GM12878 (cell line): ENCODE results near the gene MAML3. TPM values are rescaled to one million over a fixed set of nuclear protein-coding genes. Genes with fewer than 3 reads are reported as not detected.

Experiments used
- ATAC-seq: fragments of 200-7000 bp; cut with Tn5 transposase; 3 replicates; pipeline ENCODE4 v1.9.1; 2020; ENCODE audit warnings: mild to moderate bottlenecking, moderate library complexity
- BruUV-seq: library from RNA; stranded (reverse); fragments of 400-500 nt; replicated peaks from 2 replicates; lab custom pipeline; 2021; lab: Mats Ljungman, UMichigan
- CTCF ChIA-PET: fragments of 300-600 bp; sonication (Branson Sonifier 250); formaldehyde crosslinking; extraction: SDS; loops from one replicate; lab custom pipeline; 2021; ENCODE audit warnings: inconsistent platforms; lab: Yijun Ruan, JAX
- POLR2A ChIA-PET: fragments of 350-600 bp; formaldehyde crosslinking; extraction: SDS; loops from one replicate; lab custom pipeline; 2021; ENCODE audit warnings: inconsistent platforms; lab: Charles Lee
- RAD21 ChIA-PET: fragments of 300-600 bp; sonication (Branson Sonifier 250); formaldehyde crosslinking; loops from one replicate; lab custom pipeline; 2023; ENCODE audit warnings: antibody characterized with exemption; ENCODE audit not compliant: unreplicated experiment; lab: Charles Lee
- SMC1A ChIA-PET: fragments of 300-600 bp; sonication (Branson Sonifier 250); formaldehyde crosslinking; loops from one replicate; lab custom pipeline; 2023; ENCODE audit not compliant: unreplicated experiment, uncharacterized antibody; lab: Charles Lee
- DNase-seq: peaks from one replicate; pipeline ENCODE4 v3.0.0-alpha.2; 2011; ENCODE audit warnings: low read depth, low spot score
- FAIRE-seq: peaks from 3 replicates; lab custom pipeline; 2011; peaks lifted over from hg19 to GRCh38; lab: Jason Lieb, UNC
- H2AFZ ChIP-seq: 2 replicates; pipeline ENCODE4 v1.6.0; 2011; ENCODE audit warnings: low read depth, low read length, control low read depth; ENCODE audit not compliant: control insufficient read depth
- H3K27ac ChIP-seq: 2 replicates; pipeline ENCODE4 v1.5.1; 2011; ENCODE audit warnings: control low read depth; ENCODE audit not compliant: control insufficient read depth, insufficient read depth
- H3K27me3 ChIP-seq, 2 experiments: replicated peaks in 1 of 2; 2 replicates each; pipeline versions ENCODE4 v1.6.0 to v1.6.1; 2011; ENCODE audit warnings: low read length in 1 of 2; ENCODE audit not compliant: control insufficient read depth in 2 of 2, insufficient read depth in 2 of 2
- H3K36me3 ChIP-seq, 2 experiments: 2 replicates each; pipeline ENCODE4 v1.5.1; 2011; ENCODE audit warnings: low read length in 1 of 2; ENCODE audit not compliant: control insufficient read depth in 2 of 2, insufficient read depth in 2 of 2
- H3K4me1 ChIP-seq: 2 replicates; pipeline ENCODE4 v1.6.1; 2011; ENCODE audit warnings: mild to moderate bottlenecking, low read length, moderate library complexity, mixed read lengths; ENCODE audit not compliant: control insufficient read depth, insufficient read depth
- H3K4me2 ChIP-seq: 2 replicates; pipeline ENCODE4 v1.6.0; 2011; ENCODE audit warnings: control low read depth; ENCODE audit not compliant: control insufficient read depth, insufficient read depth
- H3K4me3 ChIP-seq: fragments of 200-600 bp; sonication (generic); 2 replicates; pipeline ENCODE4 v1.5.1; 2016
- H3K79me2 ChIP-seq: 2 replicates; pipeline ENCODE4 v1.6.0; 2011; ENCODE audit warnings: low read length; ENCODE audit not compliant: control insufficient read depth, insufficient read depth
- H3K9ac ChIP-seq: 2 replicates; pipeline ENCODE4 v1.8.0; 2011; ENCODE audit warnings: low read length, control low read depth, mixed read lengths; ENCODE audit not compliant: control insufficient read depth, insufficient read depth
- H3K9me3 ChIP-seq: replicated peaks from 3 replicates; pipeline ENCODE4 v1.5.1; 2011; ENCODE audit warnings: mild to moderate bottlenecking, low read length; ENCODE audit not compliant: control insufficient read depth, insufficient read depth
- H4K20me1 ChIP-seq: 2 replicates; pipeline ENCODE4 v1.6.0; 2011; ENCODE audit not compliant: control insufficient read depth, insufficient read depth
- IKZF1 ChIP-seq: fragments of 450-650 bp; conservative IDR thresholded peaks from 2 replicates; pipeline ENCODE4 v1.6.1; 2017; ENCODE audit warnings: antibody characterized with exemption, mild to moderate bottlenecking
- PAX8 ChIP-seq: fragments of 450-650 bp; IDR thresholded peaks from 2 replicates; pipeline ENCODE4 v1.6.1; 2017; ENCODE audit warnings: mild to moderate bottlenecking, moderate library complexity
- RCOR1 ChIP-seq: conservative IDR thresholded peaks from 2 replicates; pipeline ENCODE4 v1.6.1; 2012; ENCODE audit warnings: low read depth, low read length, improper control_type of control experiment
- RFX5 ChIP-seq: IDR thresholded peaks from 2 replicates; pipeline ENCODE4 v1.6.1; 2011; ENCODE audit warnings: low read depth, low read length, improper control_type of control experiment
- RUNX3 ChIP-seq: IDR thresholded peaks from 2 replicates; pipeline ENCODE4 v1.6.1; 2012; ENCODE audit warnings: low read length, inconsistent platforms
- SRF ChIP-seq, 2 experiments: IDR thresholded peaks; 2 replicates each; pipeline ENCODE4 v1.6.1; 2011; ENCODE audit warnings: low read depth in 2 of 2, low read length in 2 of 2, mild to moderate bottlenecking in 1 of 2, moderate library complexity in 1 of 2
- TAF1 ChIP-seq: IDR thresholded peaks from 2 replicates; pipeline ENCODE4 v1.6.1; 2011; ENCODE audit warnings: mild to moderate bottlenecking, low read depth, low read length, borderline replicate concordance
- in situ Hi-C: fragments of 300-500 bp; cut with MboI; formaldehyde crosslinking; loops from 9 replicates; pipeline ENCODE4 v1.14.3; 2018; ENCODE audit warnings: mixed read lengths
- intact Hi-C: fragments of 100-400 bp; cut with micrococcal nuclease; formaldehyde crosslinking; loops from one replicate; pipeline ENCODE4 v1.14.2; 2022; ENCODE audit not compliant: unreplicated experiment
- polyA plus RNA-seq, 11 experiments: library from polyadenylated mRNA; depleted of rRNA in 4 of 11; unstranded in 6 of 11; stranded (reverse) in 5 of 11; fragments of >200 nt; fragmentation: Nextera tagmentation in 4 of 11; fragmentation: Illumina TruSeq in 1 of 11; extraction: Ambion mirVana in 4 of 11; extraction: Trizol in 1 of 11; gene quantifications; 1 replicate in 1 of 11; 2 replicates in 10 of 11; pipeline versions ENCODE4 v1.2.1 to v1.2.3, GENCODE V29; 2011 to 2016; ENCODE audit warnings: inconsistent platforms in 2 of 11, missing spikeins in 2 of 11, low read depth in 1 of 11
- total RNA-seq, 4 experiments: library from RNA; depleted of rRNA in 3 of 4; stranded (reverse); fragments of >200 nt in 3 of 4; fragmentation: Illumina TruSeq in 1 of 4; extraction: Trizol in 1 of 4; gene quantifications; 2 replicates each; pipeline versions ENCODE4 v1.2.1 to v1.2.3, GENCODE V29; 2013 to 2021

Gene MAML3
- total and polyA plus RNA-seq, 10 of the 15 experiments (the other 5 are each of a cell fraction or from before 2014, with no cell fraction given): under 0.01 to 0.53 (median 0.06) TPM; not detected in 2

- peak in 1 of 2 experiments; percentile 90; a peak in 2 of 4 replicates for TF ChIP-seq SRF (IDR thresholded peaks at IDR 0.05; ENCODE audit: low read depth in 2 of 2, low read length in 2 of 2)
- peak; percentile 66 for TF ChIP-seq IKZF1
- TF ChIP-seq, all 136 proteins: peak for 14
These were observed 178.1 kb downstream of the MAML3 start (continued) for GRCh38 chr4:139975830-139976272.

DNA sequence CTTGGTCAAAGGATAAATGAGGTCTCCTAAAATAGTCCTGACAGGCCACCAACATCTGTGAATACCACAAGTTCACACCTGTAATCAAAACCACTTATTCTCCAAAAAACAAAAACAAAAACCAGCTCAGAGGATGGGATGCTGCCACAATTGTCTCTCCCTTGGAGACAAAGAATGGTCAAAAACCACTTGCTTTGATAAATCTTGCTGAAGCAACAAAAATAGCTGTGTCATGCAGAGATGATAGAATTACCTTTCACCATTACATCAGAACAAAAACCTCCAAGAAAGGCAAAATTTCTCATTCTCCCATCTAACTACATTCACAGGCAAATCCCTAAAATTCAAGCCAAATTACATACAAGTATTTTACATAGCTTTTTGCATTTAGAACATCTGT, 180.4 kb downstream of the MAML3 start:
- H3K9me3 ChIP-seq: no peaks in the 10 kb centered on the region
- no peak overlapping the region for H3K4me2 ChIP-seq
- no peak overlapping the region for H3K27ac ChIP-seq
- in situ Hi-C loops: no loop called here
- no peaks in the 10 kb centered on the region for H3K27me3 ChIP-seq
- H2AFZ ChIP-seq: no peak overlapping the region
- no peaks in the 10 kb centered on the region for H4K20me1 ChIP-seq
- ATAC-seq (no peak), FAIRE-seq (no peak), DNase-seq (no peak)
- no TSS peak for BruUV-seq
- no peaks in the 10 kb centered on the region for H3K79me2 ChIP-seq
- intact Hi-C loops: no loop called here
- ChIA-PET RAD21 (interaction anchor here (0.6 kb wide), 1 partner anchor 1677 kb away, joined by 3 read pairs; no protein-coding TSS in a partner anchor), SMC1A (interaction anchor here (1.6 kb wide), 1 partner anchor 26 kb away, joined by 6 read pairs; no protein-coding TSS in a partner anchor), POLR2A (no interaction called here), CTCF (interaction anchor here (0.7 to 1.2 kb wide), 2 partner anchors 11 to 78 kb away, joined by 4 read pairs; no protein-coding TSS in a partner anchor)
- no peak overlapping the region for H3K4me3 ChIP-seq
- peaks cover 33% of the 10 kb centered on the region for H3K4me1 ChIP-seq
- no peak overlapping the region for H3K9ac ChIP-seq
- H3K36me3 ChIP-seq: no peaks in the 10 kb centered on the region
- TF ChIP-seq RUNX3: 0 out of 2 replicates have a peak, but pooled peaks have one; percentile 14
- TF ChIP-seq RFX5: no peak
- no peak for TF ChIP-seq PAX8
- no peak for TF ChIP-seq RCOR1
- no peak for TF ChIP-seq TAF1
